ENCODE measurements around the gene SLC25A44.

Gene SLC25A44, protein sequence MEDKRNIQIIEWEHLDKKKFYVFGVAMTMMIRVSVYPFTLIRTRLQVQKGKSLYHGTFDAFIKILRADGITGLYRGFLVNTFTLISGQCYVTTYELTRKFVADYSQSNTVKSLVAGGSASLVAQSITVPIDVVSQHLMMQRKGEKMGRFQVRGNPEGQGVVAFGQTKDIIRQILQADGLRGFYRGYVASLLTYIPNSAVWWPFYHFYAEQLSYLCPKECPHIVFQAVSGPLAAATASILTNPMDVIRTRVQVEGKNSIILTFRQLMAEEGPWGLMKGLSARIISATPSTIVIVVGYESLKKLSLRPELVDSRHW

DNA sequence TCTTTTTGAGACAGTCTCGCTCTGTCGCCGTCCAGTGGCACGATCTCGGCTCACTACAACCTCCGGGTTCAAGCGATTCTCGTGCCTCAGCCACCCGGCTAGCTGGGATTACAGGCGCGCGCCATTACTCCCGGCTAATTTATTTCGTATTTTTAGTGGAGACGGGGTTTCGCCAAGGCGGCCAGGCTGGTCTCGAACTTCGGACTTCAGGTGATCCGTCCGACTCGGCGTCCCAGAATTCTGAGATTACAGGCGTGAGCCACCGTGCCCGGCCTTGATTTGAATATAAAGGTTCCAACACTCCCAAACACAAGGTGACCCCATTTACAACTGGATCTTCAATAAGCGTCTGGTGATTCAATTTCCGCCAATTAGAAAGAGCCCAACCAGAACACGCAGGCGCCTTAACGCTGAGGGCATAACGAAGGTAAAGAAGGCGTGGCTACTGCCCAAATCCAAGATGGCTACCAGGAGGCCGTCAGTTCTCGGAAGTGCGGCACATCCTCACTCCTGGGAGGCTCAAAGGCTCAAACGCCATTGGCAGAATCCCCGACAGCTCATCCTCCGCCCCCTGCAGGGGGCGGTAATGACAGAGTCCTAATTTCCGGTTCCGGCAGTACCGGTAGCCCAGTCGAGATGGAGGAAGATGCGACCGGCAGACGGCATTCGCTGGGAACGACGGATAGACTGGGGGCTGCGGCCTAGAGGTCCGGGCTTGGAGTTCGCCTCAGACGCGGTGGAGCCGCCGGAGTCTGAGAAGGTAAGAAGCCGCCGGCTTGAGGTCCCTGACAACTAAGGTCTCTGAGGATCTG is at the start of gene SLC25A44:
SLC25A44 (plus strand) TSS at position 617 of the 812 bp plus-strand sequence. CDS start 5,744 bp downstream, outside the sequence.
- peak; percentile 99 for DNase-seq

DNA sequence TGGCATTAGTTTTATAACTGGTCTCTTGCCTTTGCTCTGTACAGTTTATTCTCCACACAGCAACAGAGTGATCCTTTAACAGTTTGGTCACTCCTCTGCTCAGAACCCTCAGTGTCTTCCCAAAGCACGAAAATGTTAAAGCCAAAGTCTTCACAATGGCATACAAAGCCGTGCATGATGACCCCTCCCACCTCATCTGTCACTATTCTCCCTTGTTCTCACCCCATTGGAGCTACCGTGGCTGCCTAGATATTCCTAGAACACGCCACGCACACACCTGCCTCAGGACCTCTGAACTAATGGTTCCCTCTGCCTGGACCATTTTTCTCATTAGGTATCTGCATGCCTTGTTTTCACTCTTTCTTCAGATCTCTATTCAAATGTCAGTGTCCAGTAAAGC is 49.2 kb upstream of the SLC25A44 start:
- no peak for DNase-seq

DNA sequence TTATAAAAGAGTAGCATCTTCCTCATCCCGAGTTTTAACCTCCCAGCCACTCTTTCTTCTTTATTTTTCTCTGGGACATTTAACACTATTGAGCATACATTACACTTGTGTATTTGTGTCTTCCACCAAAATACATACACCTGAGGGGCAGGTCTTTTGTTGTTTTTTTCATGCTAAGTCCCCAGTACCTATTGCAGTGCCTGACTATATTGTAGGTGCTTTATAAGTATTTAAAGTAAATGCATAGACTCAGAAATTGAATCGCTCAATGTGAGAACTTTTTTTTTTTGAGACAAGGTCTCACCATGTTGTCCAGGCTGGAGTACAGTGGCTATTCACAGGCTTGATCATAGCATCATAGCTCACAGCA is 48.3 kb upstream of the SLC25A44 start:
- DNase-seq = no peak

DNA sequence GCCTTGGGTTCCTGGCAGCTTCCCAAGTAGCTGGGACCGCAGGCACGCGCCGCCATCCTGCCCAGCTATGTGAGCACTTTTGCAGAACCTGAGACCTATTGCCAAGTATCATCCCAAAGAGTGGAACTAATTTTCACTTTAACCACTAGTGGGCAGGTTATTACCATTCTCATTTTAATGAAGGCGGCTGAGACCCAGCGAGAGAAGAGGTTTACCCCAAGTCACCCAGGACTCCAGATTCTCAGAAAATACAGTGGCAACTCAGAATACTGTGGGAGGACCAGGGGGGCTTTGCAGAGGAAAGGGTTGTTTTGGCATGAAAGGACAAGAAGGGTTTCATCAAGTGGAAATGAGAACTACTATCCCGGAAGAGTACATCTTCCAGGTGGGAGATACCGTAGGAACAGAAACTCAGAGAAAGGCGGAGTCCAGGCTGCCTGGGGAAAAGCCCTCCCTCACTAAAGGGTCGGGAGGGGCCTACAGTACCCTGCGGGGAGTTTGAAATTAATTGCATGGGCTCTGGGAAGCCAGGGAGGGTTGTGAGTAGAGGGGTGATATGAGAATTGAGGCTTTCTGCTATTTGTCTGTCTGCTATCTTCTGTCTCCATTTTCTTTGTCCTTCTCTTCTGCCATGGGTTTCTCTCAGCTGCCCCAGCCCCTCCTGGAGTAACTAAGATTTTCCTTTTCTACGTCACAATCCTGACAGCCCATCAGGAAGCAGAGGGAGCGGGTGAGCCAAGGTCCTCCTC is 47.7 kb upstream of the SLC25A44 start:
- DNase-seq = peak; percentile 71

DNA sequence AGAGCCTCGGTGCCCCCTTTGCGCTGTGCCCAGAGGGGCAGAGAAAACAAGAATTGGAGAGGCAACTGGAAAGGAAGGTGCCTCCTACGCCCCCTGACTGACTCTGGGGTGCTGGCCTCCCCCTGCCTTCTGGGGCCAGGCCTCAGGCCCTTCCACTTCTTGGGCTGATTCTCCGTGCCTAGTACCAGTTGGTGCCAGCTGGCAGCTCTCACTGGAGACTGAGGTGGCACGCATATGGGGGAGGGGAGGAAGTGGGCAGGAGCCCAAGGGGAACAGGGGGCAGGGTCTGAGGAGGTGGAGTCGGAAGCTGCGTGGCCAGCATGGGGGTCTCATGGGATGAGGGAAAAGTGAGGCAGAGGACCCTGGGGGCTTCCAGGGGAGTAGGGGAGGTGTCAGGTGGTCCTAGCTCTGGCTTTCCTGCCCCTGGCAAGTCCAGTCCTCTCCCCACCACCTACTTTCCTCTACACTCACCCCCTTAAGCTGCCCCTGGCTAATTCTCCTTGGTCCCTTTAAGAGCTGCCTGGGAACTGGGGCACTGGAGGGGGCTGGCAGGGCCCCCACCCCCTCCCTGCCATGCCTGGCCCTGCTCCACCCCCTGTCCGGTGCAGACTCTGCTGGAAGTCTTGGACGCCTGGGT is 47.0 kb upstream of the SLC25A44 start:
- DNase-seq = no peak

DNA sequence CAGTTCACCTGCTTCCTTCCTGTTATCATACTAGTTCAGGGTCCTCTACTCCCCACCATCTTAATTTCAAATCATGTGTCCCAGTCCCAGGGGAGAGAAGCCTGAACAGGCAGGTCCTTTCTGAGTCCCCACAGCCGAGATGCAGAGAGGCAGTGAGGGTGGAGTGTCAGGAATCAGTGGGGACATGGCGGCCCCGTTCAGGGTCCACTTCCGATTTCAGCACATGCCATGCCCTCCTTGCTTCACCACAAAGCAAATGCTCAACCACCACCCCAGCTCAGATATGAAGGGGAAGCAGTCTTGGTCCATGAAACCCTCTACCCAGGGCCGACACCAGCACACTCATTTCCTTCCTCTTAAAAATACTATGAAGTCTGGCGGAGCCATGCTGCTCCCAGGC is 45.7 kb upstream of the SLC25A44 start:
- no peak for DNase-seq

DNA sequence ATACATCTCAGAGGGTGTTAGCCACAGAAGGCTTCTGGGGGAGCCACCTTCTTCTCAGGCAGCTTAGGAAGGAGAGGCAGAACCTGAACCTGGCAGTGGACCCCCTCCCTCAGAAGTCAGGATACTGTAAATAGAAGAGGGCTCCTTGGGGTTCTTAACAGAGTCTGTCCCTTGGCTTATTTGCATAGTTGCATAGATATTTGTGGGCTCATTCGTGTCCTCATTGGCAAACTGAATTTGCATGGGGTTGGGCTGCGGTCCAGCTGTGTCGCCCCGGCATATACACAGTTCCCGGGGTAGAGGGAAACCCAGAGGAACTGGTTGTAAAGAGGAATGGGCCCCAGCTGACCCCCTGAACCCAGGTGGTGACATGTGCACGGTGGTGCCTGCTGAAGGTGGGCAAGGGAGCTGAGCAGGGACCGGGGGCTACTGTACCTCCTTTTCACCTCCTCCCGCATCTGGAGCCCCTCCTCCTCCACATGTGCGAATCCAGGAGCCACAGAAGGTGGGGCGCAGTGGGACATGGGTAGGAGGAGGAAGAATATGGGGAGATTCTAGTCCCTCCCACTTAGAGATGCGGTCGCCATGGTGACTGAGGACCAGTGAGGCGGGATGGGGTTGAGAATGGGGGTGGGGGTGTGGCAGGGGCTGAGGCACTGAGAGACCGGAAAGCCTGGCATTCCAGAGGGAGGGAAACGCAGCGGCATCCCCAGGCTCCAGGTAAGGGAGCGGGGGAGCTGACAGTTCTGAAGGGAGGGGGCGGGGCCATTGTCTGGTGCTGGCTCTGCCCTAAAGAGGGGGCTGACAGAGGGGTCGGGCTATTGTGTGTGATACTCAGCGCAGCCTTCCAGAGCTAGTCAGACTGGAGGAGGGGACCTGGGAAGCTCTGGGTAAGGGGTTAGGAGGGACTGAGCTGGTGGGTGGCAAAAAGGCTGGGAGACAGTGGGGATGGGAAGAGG is 44.3 kb upstream of the SLC25A44 start:
- no peak for DNase-seq

DNA sequence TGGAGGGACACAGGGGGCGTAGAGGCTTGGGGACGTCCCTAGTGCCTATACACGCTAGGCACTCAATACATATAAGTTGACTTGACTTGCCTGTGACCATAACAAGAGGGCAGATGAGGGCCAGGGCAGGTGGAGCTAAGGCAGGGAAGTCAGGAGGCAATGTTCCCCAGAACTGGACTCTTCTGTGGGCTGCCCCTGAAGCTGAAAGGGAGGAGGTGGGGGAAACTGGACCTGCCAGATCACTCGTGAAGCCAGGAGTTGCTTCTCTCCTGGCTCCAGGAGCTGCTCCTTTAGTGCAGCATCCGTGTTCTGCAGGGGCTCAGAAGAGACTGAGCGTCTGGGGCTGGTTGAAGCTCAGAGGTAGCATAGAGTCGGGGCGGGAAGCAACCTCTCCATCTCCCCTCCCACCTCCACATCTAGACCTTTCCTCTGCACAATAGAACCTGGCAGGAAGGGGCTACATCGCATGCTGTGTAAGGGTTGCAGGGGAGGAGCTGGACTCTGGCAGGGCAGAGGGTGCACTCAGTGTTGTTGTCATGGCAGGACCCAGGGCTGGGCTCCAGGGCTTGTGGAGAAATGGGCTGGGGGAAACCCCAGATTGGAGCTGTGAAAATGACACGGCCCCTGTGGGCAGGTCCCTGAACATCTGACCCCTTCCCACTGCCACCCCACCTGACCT is 43.4 kb upstream of the SLC25A44 start:
- no peak for DNase-seq

DNA sequence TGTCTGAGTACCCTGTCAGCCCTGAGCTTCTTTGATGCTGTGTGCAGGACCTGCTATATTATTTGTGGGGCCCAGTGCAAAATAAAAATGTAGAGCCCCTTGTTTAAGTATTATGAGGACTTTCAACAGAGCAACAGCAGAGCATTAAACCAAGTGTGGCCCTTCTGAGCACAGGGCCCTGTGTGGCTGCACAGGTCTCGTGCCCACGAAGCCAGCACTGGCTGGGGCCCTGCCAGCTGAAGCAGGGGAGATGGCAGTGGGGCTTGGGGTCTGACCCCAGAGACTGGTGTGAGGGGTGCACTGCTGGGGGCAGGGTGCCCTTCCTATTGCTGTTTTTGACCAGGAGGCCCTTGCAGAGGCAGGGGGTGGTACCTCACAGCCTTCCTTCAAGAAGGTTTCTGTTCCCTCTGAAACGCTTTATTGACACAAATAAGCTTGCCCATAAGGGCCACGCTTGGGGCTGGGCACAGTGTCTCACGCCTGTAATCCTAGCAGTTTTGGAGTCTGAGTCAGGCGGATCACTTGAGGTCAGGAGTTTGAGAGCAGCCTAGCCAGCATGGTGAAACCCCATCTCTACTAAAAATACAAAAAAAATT is 42.7 kb upstream of the SLC25A44 start:
- no peak for DNase-seq

DNA sequence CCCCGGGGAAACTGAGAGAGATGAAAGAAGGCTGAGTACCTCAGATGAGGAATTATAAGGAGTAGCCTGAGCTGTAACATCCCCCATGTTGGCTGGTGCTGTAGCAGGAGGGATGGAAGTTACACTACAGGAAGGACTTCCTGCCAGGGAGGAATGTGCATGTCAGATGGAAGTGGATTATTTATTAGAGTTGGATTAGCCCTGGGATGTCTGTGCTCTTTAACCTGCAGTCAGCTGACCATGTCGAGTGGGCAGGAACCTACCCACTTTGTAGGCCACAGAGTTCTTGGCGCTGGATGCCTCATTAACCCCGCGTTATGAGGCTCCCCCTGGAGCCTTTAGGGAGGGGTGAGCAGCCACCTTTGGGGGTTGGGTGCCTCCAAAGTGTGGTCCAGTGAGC is 41.3 kb upstream of the SLC25A44 start:
- no peak for DNase-seq

DNA sequence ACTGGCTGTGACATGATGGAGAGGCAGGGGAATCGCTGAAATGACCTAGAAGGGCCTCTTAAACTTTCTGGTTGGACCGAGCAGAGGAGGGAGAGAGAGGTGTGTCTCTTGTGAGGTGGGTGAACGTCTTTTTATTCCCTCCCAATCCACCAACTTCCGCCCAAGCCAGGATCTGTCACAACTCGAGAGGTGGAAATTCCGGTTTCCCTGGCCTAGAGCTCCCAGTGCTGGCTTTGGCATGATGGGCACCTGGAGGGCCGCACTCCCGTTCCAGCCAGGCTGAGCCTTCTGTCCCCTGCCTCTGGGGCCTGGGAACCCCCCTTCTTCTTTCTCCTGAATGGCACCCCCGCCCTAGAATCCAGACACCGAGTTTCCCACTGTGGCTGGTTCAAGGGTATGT is 40.5 kb upstream of the SLC25A44 start, which contains the start of gene SEMA4A:
SEMA4A (plus strand) TSS at position 224 of the 400 bp plus-strand sequence. CDS start 994 bp downstream, outside the sequence.
- peak; percentile 88 for DNase-seq

DNA sequence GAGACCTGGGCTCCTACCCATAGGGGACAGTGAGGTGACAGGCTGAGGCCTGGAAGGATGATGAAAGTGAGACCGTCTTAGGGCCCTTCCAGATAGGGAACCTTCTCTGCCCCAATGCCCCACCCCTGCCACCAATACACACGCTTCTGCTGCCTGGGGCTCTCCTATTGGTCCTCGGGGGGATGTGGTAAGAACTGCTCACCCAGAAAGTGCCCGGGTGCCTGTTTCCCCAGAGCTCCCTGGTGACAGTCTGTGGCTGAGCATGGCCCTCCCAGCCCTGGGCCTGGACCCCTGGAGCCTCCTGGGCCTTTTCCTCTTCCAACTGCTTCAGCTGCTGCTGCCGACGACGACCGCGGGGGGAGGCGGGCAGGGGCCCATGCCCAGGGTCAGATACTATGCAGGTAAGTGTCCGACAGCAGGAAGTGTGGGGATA is 39.6 kb upstream of the SLC25A44 start:
- DNase-seq = no peak

DNA sequence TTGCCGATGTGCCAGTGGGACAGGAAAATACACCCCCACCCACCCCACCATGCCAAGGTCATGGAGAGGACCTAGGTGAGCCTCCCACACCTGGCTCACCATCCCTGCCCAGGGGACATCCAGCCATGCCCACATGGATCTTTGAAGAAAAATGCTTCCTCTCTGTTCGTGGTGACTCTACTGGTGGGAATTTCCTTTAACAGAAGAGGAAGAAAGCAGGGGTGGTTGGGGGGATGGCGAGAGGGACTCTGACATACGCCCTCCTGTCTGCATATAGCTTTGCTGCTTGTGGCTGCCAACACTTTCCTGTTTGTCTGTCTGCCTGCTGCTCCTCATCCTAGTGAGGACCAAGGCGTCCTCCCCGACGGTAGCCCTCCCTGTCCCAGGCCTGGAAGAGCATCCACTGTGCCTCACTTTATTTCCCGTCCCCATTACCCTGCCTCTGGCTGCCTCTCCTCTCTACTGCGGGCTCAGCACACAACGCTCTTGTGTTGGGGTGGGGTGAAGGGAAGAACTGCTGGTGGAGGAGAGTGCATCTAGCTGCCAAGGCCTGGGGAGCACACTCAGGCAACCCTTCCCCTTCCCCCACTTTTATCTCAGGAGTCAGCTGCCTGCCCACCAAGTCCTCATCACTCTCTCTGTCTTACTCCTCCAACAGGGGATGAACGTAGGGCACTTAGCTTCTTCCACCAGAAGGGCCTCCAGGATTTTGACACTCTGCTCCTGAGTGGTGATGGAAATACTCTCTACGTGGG is 38.0 kb upstream of the SLC25A44 start:
- DNase-seq = no peak

DNA sequence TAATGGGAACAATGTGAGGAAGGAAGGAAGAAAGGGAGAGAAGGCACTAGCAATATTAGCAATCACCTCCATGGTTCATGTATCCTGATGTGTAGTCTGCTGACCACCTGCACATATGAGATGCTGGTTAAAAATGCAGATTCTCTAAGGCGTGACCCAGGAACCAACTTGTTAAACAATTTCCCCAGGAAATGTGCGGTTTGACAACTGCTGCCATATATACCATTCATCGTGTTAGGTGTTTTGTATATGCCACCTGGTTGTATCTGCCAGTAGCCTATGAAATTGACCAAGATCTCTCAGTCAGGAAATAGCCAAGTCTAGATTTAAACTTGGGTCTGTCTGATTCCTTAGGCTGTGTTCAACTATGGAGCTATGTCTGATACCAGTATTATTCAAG is 36.4 kb upstream of the SLC25A44 start:
- DNase-seq = no peak

DNA sequence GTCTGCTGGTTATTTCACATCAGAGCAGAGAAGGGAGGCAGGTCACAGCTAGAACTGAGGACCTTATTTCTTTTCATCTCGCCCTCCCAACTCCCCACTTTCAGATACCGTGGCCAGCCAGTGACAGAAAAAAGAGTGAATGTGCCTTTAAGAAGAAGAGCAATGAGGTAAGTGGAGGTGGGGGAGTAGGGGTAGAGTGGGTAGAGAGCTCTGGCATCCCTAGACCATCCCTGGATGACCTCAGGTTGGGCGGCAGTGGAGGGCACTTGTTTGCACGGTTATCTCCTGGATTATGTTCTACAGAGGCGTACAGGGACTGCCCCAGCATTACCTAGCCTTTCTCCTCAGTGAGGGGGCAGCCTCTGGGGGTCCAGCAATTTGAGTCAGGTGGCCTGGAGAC is 35.9 kb upstream of the SLC25A44 start:
- DNase-seq = no peak

DNA sequence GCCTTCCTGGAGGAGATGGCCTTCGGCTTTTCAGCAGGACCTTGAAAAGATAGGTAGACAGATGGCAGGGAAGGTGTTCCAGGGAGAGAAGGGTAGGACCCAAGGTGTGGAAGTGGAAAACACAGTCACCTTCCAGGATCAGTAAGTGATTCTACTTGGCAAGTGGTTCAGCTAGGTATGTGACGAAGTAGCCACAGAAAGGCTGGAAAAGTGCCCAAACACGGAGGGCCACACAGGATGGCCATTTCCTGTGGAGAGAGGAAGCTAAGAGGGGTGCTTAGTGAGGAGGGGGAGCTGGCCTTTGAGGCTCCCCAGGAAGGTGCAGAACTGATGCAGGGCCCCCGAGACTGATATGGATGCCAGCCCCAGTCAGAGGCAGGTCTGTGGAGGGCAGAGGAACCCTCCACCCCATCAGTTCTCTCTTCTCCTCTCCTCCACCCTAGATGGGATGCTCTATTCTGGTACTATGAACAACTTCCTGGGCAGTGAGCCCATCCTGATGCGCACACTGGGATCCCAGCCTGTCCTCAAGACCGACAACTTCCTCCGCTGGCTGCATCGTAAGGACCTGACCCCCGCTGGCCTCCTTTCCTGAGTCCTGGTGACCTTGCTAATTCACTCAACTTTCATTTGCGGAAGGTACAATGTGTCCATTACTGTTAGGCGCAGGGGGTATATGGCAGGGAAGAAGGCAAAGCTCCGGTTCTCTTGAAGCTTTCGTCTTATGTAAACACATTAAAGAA is 33.7 kb upstream of the SLC25A44 start:
- no peak for DNase-seq

DNA sequence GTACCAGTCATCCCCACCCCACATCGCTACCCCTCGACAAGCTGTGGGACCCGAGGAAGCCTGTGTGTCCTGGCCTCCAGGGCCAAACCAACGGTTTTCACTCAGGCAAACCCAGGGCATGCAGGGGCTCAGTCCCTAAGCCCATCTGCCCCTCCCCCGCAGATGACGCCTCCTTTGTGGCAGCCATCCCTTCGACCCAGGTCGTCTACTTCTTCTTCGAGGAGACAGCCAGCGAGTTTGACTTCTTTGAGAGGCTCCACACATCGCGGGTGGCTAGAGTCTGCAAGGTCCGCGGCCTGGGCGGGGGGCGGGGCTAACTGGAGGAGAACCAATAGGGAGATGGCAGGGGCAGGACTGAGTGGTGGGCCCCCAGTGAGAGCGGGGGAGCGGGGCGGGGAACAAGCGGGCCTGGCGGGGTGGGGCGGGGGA is 33.1 kb upstream of the SLC25A44 start:
- DNase-seq = peak; percentile 69

DNA sequence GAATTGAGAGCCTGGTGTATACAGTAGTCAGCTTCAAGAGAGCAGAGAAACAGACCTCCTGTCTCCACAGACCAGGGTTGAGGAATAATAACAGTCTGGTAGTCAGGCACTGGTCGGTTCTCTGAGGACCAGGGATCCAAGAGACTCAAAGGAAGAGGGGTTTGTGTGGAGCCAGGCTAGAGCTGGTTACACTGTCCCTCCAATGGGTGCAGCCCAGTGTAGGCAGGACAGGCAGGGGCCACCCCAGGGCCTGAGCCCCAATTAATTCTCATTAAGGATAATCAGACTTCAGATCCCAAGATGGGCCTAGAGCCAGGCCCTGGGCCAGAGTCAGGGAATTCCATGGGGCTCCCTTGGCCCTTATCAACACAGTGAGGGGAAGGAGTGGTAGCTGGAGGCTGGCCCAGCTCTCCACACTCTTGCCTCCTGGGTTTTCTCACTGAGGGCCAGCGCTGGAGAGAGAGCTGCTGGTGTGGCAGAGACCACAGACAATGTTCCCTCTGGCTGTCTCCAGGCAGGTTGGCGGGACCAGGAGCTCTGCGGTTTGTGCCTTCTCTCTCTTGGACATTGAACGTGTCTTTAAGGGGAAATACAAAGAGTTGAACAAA is 31.4 kb upstream of the SLC25A44 start:
- DNase-seq = no peak

DNA sequence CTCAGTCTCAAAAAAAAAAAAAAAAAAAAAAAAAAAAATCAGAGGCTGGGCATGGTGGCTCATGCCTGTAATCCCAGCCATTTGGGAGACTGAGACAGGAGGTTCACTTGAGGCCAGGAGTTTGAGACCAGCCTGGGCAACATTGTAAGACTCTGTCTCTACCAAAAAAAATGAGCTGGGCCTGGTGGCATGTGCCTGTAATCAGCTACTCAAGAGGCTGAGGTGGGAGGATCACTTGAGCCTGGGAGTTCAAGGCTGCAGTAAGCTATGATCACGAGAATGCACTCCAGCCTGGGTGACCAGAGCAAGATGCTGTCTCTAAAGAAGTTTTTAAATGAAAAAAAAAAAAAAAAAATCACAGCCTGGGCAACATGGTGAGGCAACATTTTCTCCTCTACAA is 30.2 kb upstream of the SLC25A44 start:
- no peak for DNase-seq
